Spleen (tissue), 13 donors: Measurements from ENCODE around the gene RAMP2. TPM values are rescaled to one million over a fixed set of nuclear protein-coding genes. Genes with fewer than 3 reads are reported as not detected.

Source experiments
- DNase-seq: peaks from one replicate; pipeline ENCODE4 v3.0.0-alpha.2; 2020
- H3K27ac ChIP-seq, 8 donors: fragments of 200-600 bp; sonication (generic) in 7 of 8; 1 replicate in 4 of 8; 2 replicates in 4 of 8; pipeline versions ENCODE4 v1.5.0 to v1.8.0; 2016 to 2021; ENCODE audit warnings: inconsistent platforms in 4 of 8, mild to moderate bottlenecking in 4 of 8, moderate library complexity in 1 of 8
- H3K27me3 ChIP-seq, 7 donors: fragments of 200-600 bp; sonication (generic) in 6 of 7; replicated peaks in 1 of 7; 1 replicate in 4 of 7; 2 replicates in 3 of 7; pipeline versions ENCODE4 v1.5.0 to v1.8.0; 2016 to 2021; ENCODE audit warnings: inconsistent platforms in 3 of 7, mild to moderate bottlenecking in 1 of 7
- H3K36me3 ChIP-seq, 6 donors: fragments of 200-600 bp; sonication (generic) in 5 of 6; 1 replicate in 4 of 6; 2 replicates in 2 of 6; pipeline versions ENCODE4 v1.5.0 to v1.8.0; 2016 to 2021; ENCODE audit warnings: inconsistent platforms in 2 of 6
- H3K4me1 ChIP-seq, 6 donors: fragments of 200-600 bp; sonication (generic) in 5 of 6; 1 replicate in 3 of 6; 2 replicates in 3 of 6; pipeline versions ENCODE4 v1.5.0 to v1.8.0; 2016 to 2021; ENCODE audit warnings: inconsistent platforms in 3 of 6
- H3K4me3 ChIP-seq, 8 donors: fragments of 200-600 bp; sonication (generic) in 7 of 8; 1 replicate in 4 of 8; 2 replicates in 4 of 8; pipeline versions ENCODE4 v1.5.0 to v1.8.0; 2016 to 2021; ENCODE audit warnings: inconsistent platforms in 4 of 8, mild to moderate bottlenecking in 4 of 8, moderate library complexity in 2 of 8
- H3K9me3 ChIP-seq, 8 donors: fragments of 200-600 bp; sonication (generic) in 7 of 8; 1 replicate in 4 of 8; 2 replicates in 4 of 8; pipeline versions ENCODE4 v1.5.0 to v1.8.0; 2016 to 2021; ENCODE audit warnings: inconsistent platforms in 4 of 8
- CTCF ChIP-seq, 11 experiments: fragments of 200-600 bp in 7 of 11; fragments of 450-650 bp in 4 of 11; sonication (generic) in 4 of 11; IDR thresholded peaks in 8 of 11; conservative IDR thresholded peaks in 3 of 11; 1 replicate in 7 of 11; 2 replicates in 4 of 11; pipeline versions ENCODE4 v1.4.0 to v1.8.0; 2016 to 2021; ENCODE audit warnings: antibody characterized with exemption in 11 of 11, inconsistent platforms in 4 of 11, mild to moderate bottlenecking in 1 of 11
- POLR2A ChIP-seq, 3 donors: fragments of 450-650 bp; IDR thresholded peaks; one replicate each; pipeline ENCODE4 v1.5.1; 2017; ENCODE audit warnings: antibody characterized with exemption in 3 of 3, mild to moderate bottlenecking in 1 of 3
- POLR2AphosphoS5 ChIP-seq, 3 donors: sonication (generic); formaldehyde crosslinking; IDR thresholded peaks; one replicate each; pipeline ENCODE4 v1.5.1; 2017; ENCODE audit warnings: antibody characterized with exemption in 3 of 3
- WGBS, 5 donors: extraction: QIAGEN DNeasy Blood & Tissue Kit in 3 of 5; methylation state at CpG; one replicate each; pipeline versions ENCODE4 v1.1.5 to v1.1.7; 2013 to 2018; 5-methylcytosine and 5-hydroxymethylcytosine counted together
- intact Hi-C: fragments of 100-400 bp; cut with DNase I; formaldehyde crosslinking; loops from one replicate; pipeline ENCODE4 v1.15.0; 2023; ENCODE audit warnings: low total_unique reads
- long read RNA-seq, 2 donors: transcript quantifications; one replicate each; lab custom pipeline, GENCODE V29; 2026
- polyA plus RNA-seq, 3 donors: library from polyadenylated mRNA; stranded (reverse); fragments of 200-250 nt; gene quantifications; one replicate each; pipeline ENCODE4 v1.2.1, GENCODE V29; 2013
- total RNA-seq, 7 donors: library from RNA; depleted of rRNA in 3 of 7; stranded (reverse); fragments of >200 nt in 3 of 7; fragmentation: NEBNext Ultra II Directional in 4 of 7; extraction: Animal tissue kit (Norgen Biotek cat#: 25700) in 4 of 7; gene quantifications; one replicate each; pipeline versions ENCODE4 v1.1.0 to v1.2.1, GENCODE V29; 2016 to 2021
- donor health status: healthy with polysubstance abuse.
- donor health status: DM: no; HTN: no; CAD: no; lungs with moderate emphysema.
- donor health status: DM: no; HTN: no; CAD: no.
- donor health status: Bipolar disorder and iron deficiency.
- donor health status: healthy.
- donor health status: DM: no; HTN: no; CAD: no.
- donor health status: DM: yes; HTN: yes; CAD: no.

RAMP2 gene
- 10 to 100 TPM in 6 of 7 donors, 1 to 10 TPM in 1; 9.7 to 34.3 (median 27.0) TPM for total RNA-seq
- 10 to 100 TPM; 21.5 to 51.7 (median 36.0) TPM for polyA plus RNA-seq
- long read RNA-seq, donor 1, transcript RAMP2-203 (3 exons, 573 nt) = minor isoform, 10 of 189 reads
- long read RNA-seq, donor 1, transcript RAMP2-205 (4 exons, 858 nt) = minor isoform, 7 of 189 reads
- long read RNA-seq, donor 1, transcript RAMP2-201 (4 exons, 780 nt) = major isoform, 146 of 189 reads
- long read RNA-seq, donor 1, partial matches to known transcripts = 24 of 189 reads
- long read RNA-seq, donor 1, other reads (novel, unspliced or antisense) = 0 of 189 reads
- long read RNA-seq, donor 2, transcript RAMP2-201 (4 exons, 780 nt) = major isoform, 69 of 81 reads
- long read RNA-seq, donor 2, transcript RAMP2-203 (3 exons, 573 nt) = minor isoform, 5 of 81 reads
- long read RNA-seq, donor 2, partial matches to known transcripts = 5 of 81 reads
- long read RNA-seq, donor 2, other reads (novel, unspliced or antisense) = 0 of 81 reads

- peaks cover 0 to 52% (median 22%) of the 10 kb centered on the region in 7 donors for H3K27me3 ChIP-seq
- peaks cover 13 to 55% (median 38%) of the 10 kb centered on the region in 6 donors for H3K4me1 ChIP-seq
- no peaks in the 10 kb centered on the region for H3K36me3 ChIP-seq
- intact Hi-C loops = loop anchor here (5.0 kb wide), 1 partner anchor 39 kb away; no protein-coding TSS in a partner anchor
- peak within 1 kb of the TSS; percentile 16 to 71 (median 44) for H3K4me3 ChIP-seq
- TF ChIP-seq POLR2A (IDR thresholded peaks at IDR 0.05) (no peak), POLR2AphosphoS5 (IDR thresholded peaks at IDR 0.05) (peak in 2 of 3 donors; percentile 28 to 34)
- H3K9me3 ChIP-seq = no peaks in the 10 kb centered on the region
- WGBS, 5 donors = 3 to 30% (median 5%) methylated on average over 12 to 92 of the region's 92 CpGs
- peak within 1 kb of the TSS in 6 of 8 donors; percentile 42 to 77 (median 66) for H3K27ac ChIP-seq
- DNase-seq = peak; percentile 74
Observed at GRCh38 chr17:42760652-42761581, at the start of gene RAMP2. Gene RAMP2, plus strand, starts transcription at chr17:42761227. Its CDS starts 35 bp downstream, at chr17:42761262.

GRCh38 chr17:42720996-42721583, 39.9 kb upstream of the RAMP2 start:
- Histone ChIP-seq H3K4me1 (peaks cover 0 to 4% (median 0%) of the 10 kb centered on the region in 6 donors), H3K9me3 (no peaks in the 10 kb centered on the region), H3K27me3 (no peaks in the 10 kb centered on the region), H3K4me3 (no peak overlapping the region), H3K27ac (no peak overlapping the region), H3K36me3 (peaks cover 2 to 100% (median 96%) of the 10 kb centered on the region in 6 donors)
- TF ChIP-seq POLR2A (IDR thresholded peaks at IDR 0.05) = no peak
- TF ChIP-seq CTCF (IDR thresholded peaks at IDR 0.05 in 8 of 11, conservative IDR thresholded peaks at IDR 0.05 in 3 of 11) = peak in 10 of 11 experiments; percentile 37 to 75 (median 68)
- intact Hi-C loops = loop anchor here (5.0 kb wide), 1 partner anchor 41 kb away; the partner anchor contains the start of gene RAMP2
- DNase-seq = no peak
- 11 to 31% (median 13%) methylated on average over 2 of the region's 2 CpGs for WGBS, 5 donors

GRCh38 chr17:42723636-42724035, 37.4 kb upstream of the RAMP2 start:
- WGBS, 5 donors = 84 to 95% (median 91%) methylated on average over 3 of the region's 3 CpGs
- Histone ChIP-seq H3K27ac (no peak overlapping the region), H3K4me1 (peaks cover 0 to 4% (median 0%) of the 10 kb centered on the region in 6 donors), H3K9me3 (no peaks in the 10 kb centered on the region), H3K4me3 (no peak overlapping the region), H3K27me3 (no peaks in the 10 kb centered on the region), H3K36me3 (peaks cover 2 to 100% (median 96%) of the 10 kb centered on the region in 6 donors)
- DNase-seq = no peak
- intact Hi-C loops = loop anchor here (5.0 kb wide), 1 partner anchor 39 kb away; the partner anchor contains the start of gene RAMP2
- TF ChIP-seq CTCF (IDR thresholded peaks at IDR 0.05 in 8 of 11, conservative IDR thresholded peaks at IDR 0.05 in 3 of 11) = no peak
- no peak for TF ChIP-seq POLR2A (IDR thresholded peaks at IDR 0.05)
- no peak for TF ChIP-seq POLR2AphosphoS5 (IDR thresholded peaks at IDR 0.05)

- no peaks in the 10 kb centered on the region for H3K27me3 ChIP-seq
- intact Hi-C loops = no loop called here
- H3K4me1 ChIP-seq = peaks cover 0 to 4% (median 0%) of the 10 kb centered on the region in 6 donors
- H3K27ac ChIP-seq = no peak overlapping the region
- no peak for DNase-seq
- WGBS, 5 donors = 96 to 99% (median 98%) methylated on average over 6 of the region's 6 CpGs
- H3K36me3 ChIP-seq = peaks cover 0 to 100% (median 93%) of the 10 kb centered on the region in 6 donors
- no peak overlapping the region for H3K4me3 ChIP-seq
- H3K9me3 ChIP-seq = no peaks in the 10 kb centered on the region
- TF ChIP-seq POLR2AphosphoS5 (IDR thresholded peaks at IDR 0.05) (no peak), POLR2A (IDR thresholded peaks at IDR 0.05) (no peak), CTCF (IDR thresholded peaks at IDR 0.05 in 8 of 11, conservative IDR thresholded peaks at IDR 0.05 in 3 of 11) (no peak)
Observed at GRCh38 chr17:42725143-42725542, 35.9 kb upstream of the RAMP2 start.
